Measurements from ENCODE around the gene UCN. TPM values are rescaled to one million over a fixed set of nuclear protein-coding genes. Genes with fewer than 3 reads are reported as not detected.
"Not testable (repeated sequence)": the region's sequence is repeated elsewhere in the genome, so short reads cannot be mapped to it uniquely, and the experiment has no call there.

Gene UCN
- total RNA-seq, 2 donors from 2014 or later = 0.59 to 0.75 TPM

DNA sequence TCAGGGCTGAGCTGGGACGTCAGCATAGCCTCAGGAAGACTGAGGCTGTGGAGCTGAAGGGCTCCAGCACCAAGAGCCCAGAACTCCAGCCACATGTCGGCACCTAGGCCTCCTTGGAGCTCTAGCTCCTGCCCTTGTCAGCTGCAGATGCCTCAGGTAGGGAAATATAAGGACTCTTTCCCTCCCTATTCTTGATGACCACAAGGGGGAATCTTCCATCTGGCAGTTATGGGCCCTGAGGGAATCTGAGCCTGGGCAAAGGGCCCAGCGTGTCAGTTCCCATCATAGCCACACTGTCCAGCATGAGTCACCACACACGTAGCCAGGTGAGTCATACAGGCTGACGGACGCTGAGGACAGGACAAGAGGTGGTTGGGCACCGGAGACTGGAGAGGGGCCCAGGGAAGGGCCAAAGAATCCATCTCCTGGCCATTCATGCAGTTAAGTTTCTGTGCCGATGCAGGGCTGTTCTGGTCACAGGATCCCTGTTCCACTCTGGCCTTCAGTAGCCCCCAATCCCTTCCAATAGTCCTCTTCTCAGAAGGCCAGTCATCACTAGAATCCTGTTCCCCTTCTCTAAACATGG is 12.8 kb upstream of the UCN start:
- H3K4me3 ChIP-seq (ENCODE audit: low read length) = no peak overlapping the region
- H3K9me3 ChIP-seq (ENCODE audit: control insufficient read depth, low read length) = no peaks in the 10 kb centered on the region
- H3K27ac ChIP-seq (ENCODE audit: low read depth, low read length) = no peak overlapping the region
- H3K36me3 Mint-ChIP-seq (ENCODE audit: low read depth) = peaks cover 3% of the 10 kb centered on the region
- TF ChIP-seq, protein P1, sequence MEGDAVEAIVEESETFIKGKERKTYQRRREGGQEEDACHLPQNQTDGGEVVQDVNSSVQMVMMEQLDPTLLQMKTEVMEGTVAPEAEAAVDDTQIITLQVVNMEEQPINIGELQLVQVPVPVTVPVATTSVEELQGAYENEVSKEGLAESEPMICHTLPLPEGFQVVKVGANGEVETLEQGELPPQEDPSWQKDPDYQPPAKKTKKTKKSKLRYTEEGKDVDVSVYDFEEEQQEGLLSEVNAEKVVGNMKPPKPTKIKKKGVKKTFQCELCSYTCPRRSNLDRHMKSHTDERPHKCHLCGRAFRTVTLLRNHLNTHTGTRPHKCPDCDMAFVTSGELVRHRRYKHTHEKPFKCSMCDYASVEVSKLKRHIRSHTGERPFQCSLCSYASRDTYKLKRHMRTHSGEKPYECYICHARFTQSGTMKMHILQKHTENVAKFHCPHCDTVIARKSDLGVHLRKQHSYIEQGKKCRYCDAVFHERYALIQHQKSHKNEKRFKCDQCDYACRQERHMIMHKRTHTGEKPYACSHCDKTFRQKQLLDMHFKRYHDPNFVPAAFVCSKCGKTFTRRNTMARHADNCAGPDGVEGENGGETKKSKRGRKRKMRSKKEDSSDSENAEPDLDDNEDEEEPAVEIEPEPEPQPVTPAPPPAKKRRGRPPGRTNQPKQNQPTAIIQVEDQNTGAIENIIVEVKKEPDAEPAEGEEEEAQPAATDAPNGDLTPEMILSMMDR (conservative IDR thresholded peaks at IDR 0.05) = peak; percentile 78
- peak; percentile 89 for DNase-seq
- H3K4me3 Mint-ChIP-seq = peak overlapping the region; percentile 37
- no peak overlapping the region for H3K9ac ChIP-seq (ENCODE audit: extremely low read depth, low read length, poor library complexity, severe bottlenecking)
- H3K27me3 Mint-ChIP-seq (ENCODE audit: insufficient read depth) = no peaks in the 10 kb centered on the region
- no peaks in the 10 kb centered on the region for H3K4me1 ChIP-seq (ENCODE audit: control insufficient read depth, insufficient read depth, low read length)
- H3K27ac Mint-ChIP-seq = peak overlapping the region; percentile 91
- no peaks in the 10 kb centered on the region for H3K27me3 ChIP-seq (ENCODE audit: control insufficient read depth, insufficient read depth, low read length, poor library complexity, severe bottlenecking)
- 66 to 84% methylated on average over 4 to 8 of the region's 8 CpGs for WGBS, 2 experiments (ENCODE audit: insufficient coverage in 1 of 2, insufficient read length in 1 of 2)
- peaks cover 7% of the 10 kb centered on the region for H3K36me3 ChIP-seq (ENCODE audit: control insufficient read depth, insufficient read depth, low read length)
- H3K9me3 Mint-ChIP-seq = no peaks in the 10 kb centered on the region
- H3K4me1 Mint-ChIP-seq = peaks cover 15% of the 10 kb centered on the region

- not testable (repeated sequence) for H3K27ac ChIP-seq (ENCODE audit: low read depth, low read length); H3K4me1 ChIP-seq (ENCODE audit: control insufficient read depth, insufficient read depth, low read length); DNase-seq; H3K9me3 ChIP-seq (ENCODE audit: control insufficient read depth, low read length); H3K36me3 ChIP-seq (ENCODE audit: control insufficient read depth, insufficient read depth, low read length); H3K27me3 ChIP-seq (ENCODE audit: control insufficient read depth, insufficient read depth, low read length, poor library complexity, severe bottlenecking); H3K9me3 Mint-ChIP-seq; H3K27ac Mint-ChIP-seq; H3K9ac ChIP-seq (ENCODE audit: extremely low read depth, low read length, poor library complexity, severe bottlenecking); H3K4me3 Mint-ChIP-seq; H3K27me3 Mint-ChIP-seq (ENCODE audit: insufficient read depth); H3K36me3 Mint-ChIP-seq (ENCODE audit: low read depth); H3K4me3 ChIP-seq (ENCODE audit: low read length)
- peaks cover 15% of the 10 kb centered on the region for H3K4me1 Mint-ChIP-seq
- 93 to 95% methylated on average over 11 to 15 of the region's 15 CpGs for WGBS, 2 experiments (ENCODE audit: insufficient coverage in 1 of 2, insufficient read length in 1 of 2)
Observed at GRCh38 chr2:27319839-27320238, 11.6 kb upstream of the UCN start.

- no peak overlapping the region for H3K27ac ChIP-seq (ENCODE audit: low read depth, low read length)
- H3K36me3 ChIP-seq (ENCODE audit: control insufficient read depth, insufficient read depth, low read length) = no peaks in the 10 kb centered on the region
- 91 to 98% methylated on average over 10 to 12 of the region's 12 CpGs for WGBS, 2 experiments (ENCODE audit: insufficient coverage in 1 of 2, insufficient read length in 1 of 2)
- no peaks in the 10 kb centered on the region for H3K27me3 ChIP-seq (ENCODE audit: control insufficient read depth, insufficient read depth, low read length, poor library complexity, severe bottlenecking)
- no peak overlapping the region for H3K27ac Mint-ChIP-seq
- no peaks in the 10 kb centered on the region for H3K4me1 ChIP-seq (ENCODE audit: control insufficient read depth, insufficient read depth, low read length)
- H3K9me3 ChIP-seq (ENCODE audit: control insufficient read depth, low read length) = no peaks in the 10 kb centered on the region
- no peak overlapping the region for H3K4me3 Mint-ChIP-seq
- no peak for DNase-seq
- TF ChIP-seq, protein P1 (conservative IDR thresholded peaks at IDR 0.05) = no peak
- no peak overlapping the region for H3K4me3 ChIP-seq (ENCODE audit: low read length)
- H3K9me3 Mint-ChIP-seq = no peaks in the 10 kb centered on the region
- H3K27me3 Mint-ChIP-seq (ENCODE audit: insufficient read depth) = peaks cover 2% of the 10 kb centered on the region
- H3K9ac ChIP-seq (ENCODE audit: extremely low read depth, low read length, poor library complexity, severe bottlenecking) = no peak overlapping the region
- H3K4me1 Mint-ChIP-seq = peaks cover 5% of the 10 kb centered on the region
- no peaks in the 10 kb centered on the region for H3K36me3 Mint-ChIP-seq (ENCODE audit: low read depth)
Observed at GRCh38 chr2:27316655-27317412, 8.6 kb upstream of the UCN start.
